ENCODE results near the gene SBK1.
"Not testable (repeated sequence)": the region's sequence is repeated elsewhere in the genome, so short reads cannot be mapped to it uniquely, and the experiment has no call there.

The SBK1 gene

DNA sequence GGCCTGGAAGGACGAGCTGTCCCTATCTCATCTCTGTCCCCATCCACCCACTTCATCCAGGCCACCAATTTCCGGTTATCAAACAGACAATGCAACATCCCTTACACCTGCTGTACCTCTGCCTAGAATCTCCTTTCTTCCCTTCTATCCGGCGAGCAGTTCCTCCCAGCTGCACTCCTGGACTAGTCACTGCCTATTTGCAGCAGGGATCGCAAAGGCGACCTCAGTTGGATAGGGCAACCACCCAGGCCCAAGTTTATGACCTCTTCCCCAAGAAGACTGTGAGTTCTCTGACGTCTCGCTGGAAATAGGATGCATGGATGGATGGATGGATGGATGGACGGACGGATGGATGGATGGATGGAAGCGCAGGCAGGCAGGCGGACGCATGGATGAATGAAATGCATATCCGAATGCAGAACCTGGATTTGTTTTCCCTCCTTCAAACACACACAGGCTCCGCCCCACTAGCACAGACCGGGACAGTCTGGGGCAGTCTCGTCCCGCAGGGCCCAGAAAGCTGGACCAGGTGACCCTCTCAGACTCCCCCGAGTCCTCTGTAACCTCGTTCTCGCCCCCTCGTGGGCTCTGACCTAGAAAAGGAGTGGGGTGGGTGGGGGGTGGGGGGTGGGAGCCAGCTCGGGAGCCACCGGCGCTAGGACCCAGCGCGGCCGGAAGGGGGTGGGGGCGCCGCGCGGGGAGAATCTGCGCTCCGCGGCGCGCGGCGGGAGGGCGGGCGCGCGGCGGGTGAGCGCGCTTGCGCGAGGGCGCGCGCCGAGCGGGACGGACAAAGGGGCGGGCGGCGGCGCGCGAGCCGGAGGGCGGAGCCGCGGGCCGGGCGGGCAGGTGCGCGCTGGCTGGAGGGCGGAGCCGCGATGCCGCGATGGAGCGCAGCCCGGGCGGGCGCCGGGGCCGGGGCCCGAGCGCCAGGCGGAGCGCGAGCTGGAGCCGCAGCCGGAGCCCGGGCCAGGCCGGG, at the start of gene SBK1:
TSS of gene SBK1 (plus strand) at position 875 of the 976 bp plus-strand sequence. CDS start 24,867 bp downstream, outside the sequence.
- peak; percentile 32 for DNase-seq

DNA sequence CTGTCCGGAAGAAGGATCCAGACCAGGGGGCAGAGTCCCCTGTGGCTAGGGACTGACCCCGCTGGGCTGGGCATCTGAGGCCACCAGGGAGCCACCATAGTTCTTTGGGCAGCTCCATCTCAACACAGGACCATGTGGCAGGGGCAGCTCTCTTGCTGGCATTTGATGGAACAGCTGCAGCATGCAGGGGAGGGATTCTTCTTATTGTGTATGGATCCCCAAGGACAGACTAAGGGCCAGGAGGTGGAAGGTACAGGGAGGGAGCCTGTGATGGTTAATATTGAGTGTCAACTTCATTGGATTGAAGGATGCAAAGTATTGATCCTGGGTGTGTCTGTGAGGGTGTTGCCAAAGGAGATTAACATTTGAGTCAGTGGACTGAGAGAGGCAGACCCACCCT, 42.8 kb upstream of the SBK1 start:
- DNase-seq: not testable (repeated sequence)

DNA sequence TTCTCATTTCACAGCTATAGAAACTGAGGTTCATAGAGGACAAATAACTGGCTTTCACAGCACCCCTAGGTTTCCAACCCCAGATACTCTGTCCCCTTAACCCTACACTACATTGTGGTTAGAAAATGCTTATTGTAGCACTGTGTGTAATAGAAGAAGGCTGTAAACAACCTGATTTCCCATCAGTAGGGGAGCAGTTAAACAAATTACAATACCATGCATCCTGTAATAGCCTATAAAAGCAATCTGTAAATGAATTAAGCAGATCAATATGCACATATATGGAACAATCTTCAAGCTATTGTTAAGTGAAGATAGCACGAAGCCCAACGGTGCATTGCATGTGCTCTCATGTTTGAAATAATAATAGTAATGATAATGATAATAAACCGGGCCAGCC, 41.3 kb upstream of the SBK1 start:
- DNase-seq: no peak

DNA sequence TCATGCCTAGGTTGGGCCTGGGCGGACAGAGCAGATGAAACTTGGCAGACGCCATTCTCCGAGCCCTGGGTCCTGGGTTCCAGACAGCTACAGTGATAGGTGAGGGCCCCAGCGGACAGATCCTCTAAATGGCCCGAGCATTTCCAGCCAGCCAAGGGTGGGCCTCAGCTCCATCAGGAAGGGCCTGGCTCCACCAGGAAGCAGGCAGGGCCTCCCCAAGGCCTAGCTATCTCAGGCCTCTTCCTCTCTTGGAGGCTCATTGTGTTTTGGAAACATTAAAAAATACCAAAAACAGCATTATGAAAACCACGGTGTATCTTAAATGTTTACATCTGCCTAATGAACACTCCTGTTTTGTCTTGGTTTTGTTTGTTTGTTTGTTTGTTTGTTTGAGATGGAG, 38.2 kb upstream of the SBK1 start:
- no peak for DNase-seq

DNA sequence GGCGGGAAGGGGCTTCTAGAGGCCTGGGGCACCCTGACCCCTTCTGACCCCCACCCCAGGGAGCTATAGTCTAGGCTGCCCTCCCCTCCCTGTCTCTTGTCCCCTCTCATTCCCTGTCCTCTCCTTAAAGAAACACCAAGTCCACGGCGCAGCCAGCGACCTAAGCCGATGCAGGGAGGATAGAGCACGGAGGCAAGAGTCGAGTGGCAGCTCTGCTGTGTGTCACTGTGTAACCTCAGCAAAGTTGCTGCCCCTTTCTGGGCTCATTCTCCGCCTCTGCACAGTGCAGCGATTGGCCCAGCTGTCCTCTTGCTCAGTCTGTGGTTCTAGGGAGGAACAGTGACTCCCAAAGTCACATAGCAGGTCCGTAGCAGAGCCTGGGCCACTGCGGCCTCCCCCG, 36.5 kb upstream of the SBK1 start:
- no peak for DNase-seq

DNA sequence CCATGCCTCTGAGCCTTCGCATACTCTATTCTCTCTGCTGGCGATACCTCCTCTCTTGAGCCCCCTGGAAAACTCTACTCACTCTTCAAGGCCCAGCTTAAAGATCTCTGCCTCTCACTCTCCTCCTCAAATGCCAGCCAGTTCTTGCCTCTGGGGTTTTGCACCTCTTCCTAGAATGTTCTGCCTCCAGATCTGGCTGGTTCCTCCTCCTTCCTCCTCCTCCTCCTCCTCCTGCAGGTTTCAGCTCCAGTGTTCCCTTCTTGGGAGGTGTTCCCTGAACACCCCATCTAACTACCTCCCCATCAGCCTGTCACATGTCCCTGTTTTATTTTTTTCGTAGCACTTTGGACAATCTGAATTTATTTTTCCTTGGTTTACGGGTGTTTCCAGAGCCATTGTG, 35.1 kb upstream of the SBK1 start:
- DNase-seq: no peak

DNA sequence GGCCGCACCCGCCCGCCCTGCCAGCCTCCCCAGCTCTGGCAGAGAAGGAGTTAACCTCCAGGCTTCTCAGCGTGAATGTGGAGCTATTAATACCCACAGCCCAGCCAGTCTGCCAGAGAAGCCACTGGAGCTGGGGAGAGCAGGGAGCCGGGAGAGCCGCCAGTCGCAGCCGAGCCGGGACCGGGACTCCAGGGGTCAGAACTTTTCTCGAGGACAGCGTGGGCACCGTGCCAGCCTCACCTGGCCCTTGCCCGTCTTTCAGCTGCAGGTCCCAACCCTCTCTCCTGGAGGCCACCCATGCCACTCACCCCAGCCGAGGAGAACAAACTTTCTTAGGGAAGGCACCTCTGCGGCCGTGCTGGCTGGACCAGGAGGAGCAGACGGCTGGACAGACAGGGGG, 33.8 kb upstream of the SBK1 start:
- DNase-seq: no peak

DNA sequence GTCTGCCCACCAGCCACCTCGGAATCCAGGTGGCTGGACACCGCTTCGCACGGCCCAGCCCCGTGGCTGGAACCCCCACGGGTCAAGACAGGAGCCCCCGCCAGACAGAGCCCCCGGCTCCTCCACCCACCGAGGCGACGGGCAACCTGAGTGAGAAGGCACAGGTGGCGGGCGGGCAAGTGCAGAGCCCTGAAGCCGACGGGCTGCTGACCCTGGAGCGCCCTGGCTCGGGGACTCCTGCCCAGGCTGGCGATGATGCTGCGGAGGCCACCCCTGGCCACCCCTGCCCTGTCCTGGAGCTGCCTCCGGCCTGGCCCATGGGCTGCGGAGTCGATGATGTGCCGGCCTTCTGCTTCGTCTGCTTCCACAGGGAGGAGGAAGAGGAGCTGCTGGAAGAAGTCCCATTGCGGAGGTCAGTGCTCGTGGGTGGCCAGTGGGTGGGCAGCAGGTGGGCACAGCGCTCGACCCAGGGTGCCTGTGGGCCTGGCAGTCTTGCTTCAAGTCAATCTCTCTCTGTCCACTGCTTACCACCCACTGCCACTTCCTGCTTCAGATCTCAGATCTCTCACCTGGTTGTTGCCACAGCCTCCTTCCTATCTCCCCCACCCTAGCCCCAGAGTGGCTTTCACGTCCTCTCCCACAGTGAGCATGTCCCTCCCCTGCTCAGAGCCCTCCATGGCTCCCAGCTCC, 33.1 kb upstream of the SBK1 start:
- no peak for DNase-seq

DNA sequence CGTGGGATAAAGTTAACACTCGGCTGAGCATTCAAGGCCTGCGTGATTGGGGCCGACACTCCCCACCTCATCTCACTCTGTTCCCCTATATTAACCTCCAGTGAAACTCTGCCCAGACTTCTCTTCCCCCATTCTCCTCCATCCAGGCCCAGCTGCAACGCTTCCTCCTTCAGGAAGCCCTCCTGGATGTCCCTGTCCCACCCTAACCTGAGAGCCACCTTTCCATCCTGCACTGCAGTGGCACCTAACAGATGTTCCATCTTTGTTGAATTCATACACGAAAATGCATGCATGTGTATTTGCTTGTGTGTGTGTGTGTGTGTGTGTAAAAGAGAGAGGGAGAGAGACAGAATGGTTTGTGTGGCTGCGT, 32.6 kb upstream of the SBK1 start:
- no peak for DNase-seq

DNA sequence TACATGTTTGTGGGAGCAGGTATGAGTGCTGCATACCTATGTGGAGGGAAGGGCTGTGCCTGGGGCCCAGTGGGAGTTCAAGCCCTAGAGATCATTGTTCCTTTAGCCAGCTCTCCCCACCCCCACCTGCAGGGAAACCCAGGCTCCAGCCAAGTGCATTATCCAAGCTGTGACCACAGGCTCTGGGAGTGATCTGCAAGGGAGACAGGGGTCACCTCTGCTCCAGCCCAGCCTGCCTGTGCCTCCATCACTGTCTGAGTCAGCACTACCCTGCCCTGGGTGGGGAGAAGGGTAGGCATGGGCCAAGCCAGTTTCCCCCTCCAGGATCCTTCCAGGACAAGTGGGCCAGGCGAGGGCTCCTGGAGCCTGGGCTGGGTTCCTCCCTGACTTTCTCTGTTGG, 32.1 kb upstream of the SBK1 start:
- DNase-seq: no peak

DNA sequence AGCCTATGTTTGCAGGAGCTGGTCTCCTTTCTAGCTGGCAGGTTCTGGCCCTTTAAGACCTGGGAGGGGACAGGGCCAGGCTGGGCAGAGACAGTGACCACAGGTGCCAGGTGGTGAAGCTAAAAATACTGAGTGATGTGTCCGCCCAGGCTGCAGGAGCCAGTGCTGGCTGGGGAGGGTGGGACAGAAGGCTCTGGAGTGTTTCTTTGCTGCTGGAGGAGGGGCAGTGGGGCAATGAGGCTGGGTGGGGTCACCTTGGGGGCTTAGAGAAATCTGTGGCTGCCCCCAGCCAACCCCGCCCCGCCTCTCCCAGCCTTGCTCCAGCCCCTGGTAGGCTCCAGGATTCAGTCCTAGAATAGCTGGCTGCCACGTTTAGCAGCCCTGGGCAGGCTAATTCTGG, 30.4 kb upstream of the SBK1 start:
- DNase-seq: no peak

DNA sequence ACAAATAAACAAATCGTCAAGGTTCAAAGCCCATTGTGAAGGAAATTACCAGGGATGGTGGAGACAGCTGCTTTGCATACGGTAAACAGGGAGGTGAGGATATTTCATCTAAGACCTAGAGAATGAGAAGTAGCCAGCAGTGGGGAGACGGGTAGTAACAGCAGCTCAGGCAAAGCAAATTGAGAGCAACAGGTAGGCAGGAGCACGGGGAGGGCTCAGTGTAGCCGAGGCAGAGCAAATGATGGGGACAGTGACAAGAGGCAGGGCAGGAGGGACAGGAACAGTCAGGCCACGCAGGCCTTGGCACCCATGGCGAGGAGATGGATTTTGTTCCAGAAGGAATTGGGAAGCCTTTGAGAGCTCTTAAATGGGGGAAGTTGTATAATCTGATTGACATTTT, 29.0 kb upstream of the SBK1 start:
- DNase-seq: no peak

DNA sequence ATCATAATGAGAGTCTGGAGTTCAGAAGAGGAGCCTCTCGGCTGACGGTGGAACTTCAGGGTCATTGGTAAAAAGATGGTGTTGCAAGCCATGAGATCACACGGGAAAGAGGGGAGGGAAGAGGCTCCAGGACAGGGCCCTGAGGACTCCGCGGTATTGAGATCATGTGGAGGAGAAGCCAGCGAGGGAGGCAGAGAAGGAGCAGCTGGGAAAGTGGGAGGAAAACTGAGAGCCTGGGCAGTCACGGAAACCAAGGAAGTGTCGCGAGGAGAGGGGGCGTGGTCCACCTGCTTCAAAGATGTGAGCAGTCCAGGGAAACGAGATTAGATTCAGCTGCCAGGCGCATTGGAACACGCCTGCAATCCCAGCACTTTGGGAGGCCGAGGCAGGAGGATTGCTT, 27.7 kb upstream of the SBK1 start:
- no peak for DNase-seq

DNA sequence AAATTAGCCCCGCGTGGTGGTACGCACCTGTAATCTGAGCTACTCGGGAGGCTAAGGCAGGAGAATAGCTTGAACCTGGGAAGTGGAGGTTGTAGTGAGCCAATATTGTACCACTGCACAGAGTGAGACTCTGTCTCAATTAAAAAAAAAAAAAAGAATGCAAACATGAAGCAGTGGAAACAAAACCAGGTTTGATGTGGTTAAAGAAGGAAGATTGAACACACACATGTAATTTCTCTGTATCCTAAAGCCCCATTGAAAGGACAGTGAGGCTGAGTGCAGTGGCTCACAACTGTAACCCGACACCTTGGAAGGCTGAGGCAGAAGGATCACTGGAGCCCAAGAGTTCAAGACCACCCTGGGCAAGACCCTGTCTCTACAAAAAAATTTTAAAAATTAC, 26.5 kb upstream of the SBK1 start:
- no peak for DNase-seq

DNA sequence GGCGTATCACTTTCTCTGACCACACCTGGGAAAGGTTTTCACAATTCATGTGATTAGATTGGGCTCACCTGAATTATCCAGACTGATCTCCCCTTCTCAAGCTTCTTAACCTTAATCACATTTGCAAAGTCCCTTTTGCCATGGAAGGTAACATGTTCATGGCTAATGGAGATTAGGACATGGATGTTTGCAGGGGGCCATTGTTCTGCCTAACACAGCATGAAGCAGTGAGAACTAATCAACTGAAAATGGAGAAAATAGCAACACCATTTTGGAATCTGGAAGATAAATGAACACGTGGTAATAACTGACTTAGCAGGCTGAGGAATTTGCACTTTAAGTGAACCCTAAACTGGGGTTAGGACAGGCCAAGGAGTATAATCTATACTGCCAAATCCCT, 25.0 kb upstream of the SBK1 start:
- DNase-seq: no peak

DNA sequence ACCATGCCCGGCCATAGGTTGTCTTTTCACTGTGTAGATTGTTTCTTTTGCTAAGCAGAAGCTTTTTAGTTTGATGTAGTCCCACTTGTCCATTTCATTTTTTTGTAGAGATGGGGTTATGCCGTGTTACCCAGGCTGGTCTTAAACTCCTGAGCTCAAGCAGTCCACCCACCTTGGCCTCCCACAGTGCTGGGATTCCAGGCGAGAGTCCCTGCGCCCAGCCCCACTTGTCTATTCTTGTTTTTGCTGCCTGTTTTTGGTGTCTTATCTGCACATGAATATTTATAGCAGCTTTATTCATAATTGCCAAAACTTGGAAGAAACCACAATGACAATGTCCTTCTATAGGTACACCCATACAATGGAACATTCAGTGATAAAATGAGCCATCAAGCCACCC, 18.8 kb upstream of the SBK1 start:
- no peak for DNase-seq

DNA sequence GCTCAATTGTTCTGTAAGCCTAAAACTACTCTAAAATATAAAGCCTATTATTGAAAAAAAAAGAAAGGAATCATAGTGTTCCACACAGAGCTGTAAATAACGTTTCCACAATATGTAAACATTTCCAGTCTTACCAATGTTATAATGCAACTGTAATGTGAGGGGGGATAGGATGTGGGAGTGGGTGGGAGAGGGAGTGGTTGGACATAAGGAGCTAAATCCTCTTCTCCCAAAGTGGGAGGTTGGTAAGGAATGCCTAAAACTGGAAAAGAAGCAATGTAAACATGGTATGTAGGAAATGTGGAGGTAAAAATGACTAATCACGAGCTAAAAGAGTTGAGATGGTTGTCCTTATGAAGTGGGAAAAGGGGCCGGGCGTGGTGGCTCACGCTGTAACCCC, 17.6 kb upstream of the SBK1 start:
- DNase-seq: no peak

DNA sequence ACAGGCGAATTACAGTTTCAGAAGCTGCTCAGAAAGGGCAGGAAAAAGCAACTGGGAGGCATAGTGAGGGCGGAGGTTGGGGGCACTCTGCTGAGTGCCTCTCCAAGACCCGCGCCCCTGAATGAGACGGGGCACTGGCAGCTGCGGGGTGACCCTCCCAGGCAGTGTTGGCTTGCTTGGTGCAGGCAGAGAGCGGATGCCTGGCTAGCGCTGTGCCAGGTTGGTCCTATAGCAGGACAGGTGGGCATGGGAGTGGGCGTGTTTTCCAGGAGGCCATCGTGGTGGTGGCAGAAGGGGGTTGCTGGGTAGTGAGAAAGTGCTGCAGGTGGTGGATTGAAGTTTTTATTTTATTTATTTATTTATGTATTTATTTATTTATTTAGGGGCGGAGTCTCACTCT, 16.0 kb upstream of the SBK1 start:
- DNase-seq: no peak

DNA sequence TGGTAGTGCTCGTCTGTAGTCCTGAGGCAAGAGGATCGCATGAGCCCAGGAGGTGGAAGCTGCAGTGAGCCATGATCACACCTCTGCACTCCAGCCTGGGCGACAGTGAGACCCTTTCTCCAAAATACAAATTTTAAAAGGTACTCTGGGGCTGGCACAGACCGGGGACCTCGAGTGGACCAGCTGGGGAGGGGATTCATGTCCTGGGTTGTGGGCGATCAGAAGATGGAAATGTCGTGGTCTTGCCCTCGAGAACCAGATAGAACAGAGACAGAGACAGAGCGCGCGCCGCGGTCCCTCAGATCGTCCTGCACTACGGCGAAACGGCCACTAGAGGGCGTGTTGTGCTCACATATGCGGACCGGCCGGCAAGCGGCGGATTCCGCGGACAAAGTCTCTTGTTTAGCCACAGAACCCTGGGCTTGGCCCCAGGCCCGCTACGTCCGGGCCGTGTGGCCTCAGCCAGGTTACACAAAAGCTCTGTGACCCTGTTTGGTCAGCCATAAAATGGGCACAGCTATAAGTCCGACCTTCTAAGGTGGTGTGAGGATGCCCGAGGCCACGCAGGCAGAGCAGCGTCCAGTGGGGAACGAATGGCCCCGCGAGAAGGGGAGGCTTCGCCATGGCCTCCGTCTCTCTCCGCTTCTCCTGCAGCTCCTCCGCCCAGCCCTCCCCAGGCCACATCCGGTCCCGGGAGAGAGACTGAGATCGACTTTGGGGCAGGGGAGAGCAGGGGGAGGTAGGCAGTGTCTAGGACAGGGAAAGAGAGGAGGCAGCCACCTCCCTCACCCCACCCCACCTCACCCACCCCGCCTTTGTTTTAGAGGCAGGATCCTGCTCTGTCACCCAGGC, 14.6 kb upstream of the SBK1 start:
- peak; percentile 14 for DNase-seq

DNA sequence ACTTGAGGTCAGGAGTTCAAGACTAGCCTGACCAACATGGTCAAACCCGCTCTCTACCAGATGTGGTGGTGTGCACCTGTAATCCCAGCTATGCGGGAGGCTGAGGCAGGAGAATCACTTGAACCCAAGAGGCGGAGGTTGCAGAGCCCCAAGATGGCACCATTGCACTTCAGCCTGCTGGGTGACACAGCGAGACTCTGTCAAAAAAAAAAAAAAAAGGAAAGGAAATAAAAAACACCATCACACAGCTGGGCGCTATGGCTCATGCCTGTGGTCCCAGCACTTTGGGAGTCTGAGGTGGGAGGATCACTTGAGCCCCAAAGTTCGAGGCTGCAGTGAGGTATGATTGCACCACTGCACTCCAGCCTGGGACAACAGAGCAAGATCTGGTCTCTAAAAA, 13.3 kb upstream of the SBK1 start:
- no peak for DNase-seq

DNA sequence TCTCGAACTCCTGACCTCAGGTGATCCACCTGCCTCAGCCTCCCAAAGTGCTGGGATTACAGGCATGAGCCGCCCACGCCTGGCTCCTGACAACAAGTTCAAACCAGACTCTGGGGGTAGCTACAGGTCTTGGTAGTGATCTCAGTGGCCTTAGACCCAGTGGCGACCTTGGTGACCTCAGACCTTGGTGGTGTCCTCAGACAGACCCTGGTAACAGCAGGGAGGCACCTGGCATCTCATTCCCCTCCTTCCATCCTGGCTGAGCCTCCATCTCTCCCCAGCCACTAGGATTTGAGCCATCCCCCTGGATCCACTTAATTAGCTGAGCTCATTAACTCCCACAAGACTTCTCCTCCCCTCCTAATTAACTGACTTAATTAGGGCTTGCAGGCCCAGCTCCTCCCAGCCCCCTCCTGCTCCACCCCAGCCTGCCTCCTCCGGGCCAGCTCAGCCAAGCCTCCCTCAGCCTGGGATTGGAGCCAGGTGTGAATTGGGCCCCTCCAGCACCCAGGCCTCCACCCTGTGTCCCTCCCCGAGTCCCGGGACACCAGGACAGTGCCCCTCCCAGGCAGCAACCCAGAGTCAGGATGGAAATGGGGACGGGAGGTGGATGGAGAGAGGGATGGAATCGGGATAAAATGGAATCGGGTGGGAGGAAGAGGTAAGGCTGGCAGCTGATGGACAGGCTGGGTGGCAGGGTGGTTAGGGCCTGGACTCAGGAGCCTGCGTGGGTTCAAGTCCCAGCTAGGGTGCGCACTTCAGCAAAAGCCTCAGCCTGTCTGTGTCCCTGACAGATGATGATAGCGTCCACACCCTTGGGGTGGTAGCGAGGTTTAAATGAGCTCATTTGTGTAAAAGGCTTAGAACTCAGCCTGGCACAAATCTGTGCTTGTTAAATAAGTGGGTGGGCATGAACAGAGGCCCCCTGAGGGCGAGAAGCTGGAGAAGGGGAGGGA, 11.2 kb upstream of the SBK1 start:
- no peak for DNase-seq

DNA sequence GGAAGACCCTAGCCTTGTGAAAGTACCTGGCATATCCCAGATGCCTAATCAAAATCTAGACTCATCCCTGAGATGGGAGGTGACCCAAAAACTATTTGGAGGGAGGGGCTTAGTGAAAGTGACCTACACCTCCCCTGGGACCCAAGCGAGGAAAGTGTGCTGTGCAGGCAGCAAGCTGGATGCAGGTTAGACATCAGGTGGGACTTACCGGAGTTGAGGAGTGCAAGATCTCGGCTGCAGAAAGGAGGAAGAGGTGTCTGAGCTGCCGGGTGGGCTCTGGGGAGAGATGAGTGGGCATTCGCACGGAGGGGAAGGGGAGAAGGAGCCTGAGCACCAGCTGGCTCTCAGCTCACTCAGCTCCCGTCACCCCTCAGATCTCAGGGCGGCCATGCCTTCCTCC, 10.3 kb upstream of the SBK1 start:
- no peak for DNase-seq

Measured in NCI-H1436 treated with DMSO at 0.1 percent for 48 hours (cell line).